Retina (tissue), 1 donor: ENCODE data around the gene CWF19L1.
A peak's percentile ranks its signal among the peaks of the same experiment; 100 is the strongest.
"Not testable (repeated sequence)": the region's sequence is repeated elsewhere in the genome, so short reads cannot be mapped to it uniquely, and the experiment has no call there.

Experiments
- DNase-seq: peaks from one replicate; pipeline ENCODE4 v3.0.0-alpha.2; 2016

CWF19L1 gene

GRCh38 chr10:100267239-100268104 lies at the start of gene CWF19L1:
TSS of gene CWF19L1 (minus strand) at chr10:100267638. CDS start at chr10:100267593, 45 bp downstream.
- peak; percentile 92 for DNase-seq

- DNase-seq: no peak
Measured at GRCh38 chr10:100315615-100316014, 48.2 kb upstream of the CWF19L1 start.

GRCh38 chr10:100311298-100311697 lies 43.9 kb upstream of the CWF19L1 start:
- DNase-seq: no peak

- DNase-seq: no peak
Measured at GRCh38 chr10:100307684-100308083, 40.2 kb upstream of the CWF19L1 start.

GRCh38 chr10:100306861-100307260 lies 39.4 kb upstream of the CWF19L1 start:
- DNase-seq: no peak

- DNase-seq: no peak
Measured at GRCh38 chr10:100304414-100304813, 37.0 kb upstream of the CWF19L1 start.

GRCh38 chr10:100303724-100304319 lies 36.4 kb upstream of the CWF19L1 start:
- DNase-seq: peak; percentile 13

GRCh38 chr10:100301123-100301522 lies 33.7 kb upstream of the CWF19L1 start:
- not testable (repeated sequence) for DNase-seq

- no peak for DNase-seq
Measured at GRCh38 chr10:100297242-100297641, 29.8 kb upstream of the CWF19L1 start.

GRCh38 chr10:100293066-100293465 lies 25.6 kb upstream of the CWF19L1 start:
- no peak for DNase-seq

GRCh38 chr10:100292300-100292699 lies 24.9 kb upstream of the CWF19L1 start:
- DNase-seq: not testable (repeated sequence)

GRCh38 chr10:100291356-100291755 lies 23.9 kb upstream of the CWF19L1 start:
- DNase-seq: no peak

- no peak for DNase-seq
Measured at GRCh38 chr10:100289641-100290040, 22.2 kb upstream of the CWF19L1 start.

- DNase-seq: no peak
Measured at GRCh38 chr10:100288196-100288595, 20.8 kb upstream of the CWF19L1 start.

- no peak for DNase-seq
Measured at GRCh38 chr10:100287756-100288155, 20.3 kb upstream of the CWF19L1 start.

GRCh38 chr10:100286051-100287033 lies 18.9 kb upstream of the CWF19L1 start, which contains the start of gene BLOC1S2:
TSS of gene BLOC1S2 (minus strand) at chr10:100286680. CDS start at chr10:100286659, 21 bp downstream.
- peak; percentile 95 for DNase-seq

- not testable (repeated sequence) for DNase-seq
Measured at GRCh38 chr10:100285326-100285725, 17.9 kb upstream of the CWF19L1 start.

- no peak for DNase-seq
Measured at GRCh38 chr10:100282907-100283306, 15.5 kb upstream of the CWF19L1 start.

- not testable (repeated sequence) for DNase-seq
Measured at GRCh38 chr10:100276971-100277370, 9.5 kb upstream of the CWF19L1 start.

GRCh38 chr10:100265821-100266485 lies 1.5 kb downstream of the CWF19L1 start:
- no peak for DNase-seq

GRCh38 chr10:100254191-100254590 lies 13.2 kb downstream of the CWF19L1 start:
- DNase-seq: no peak

- DNase-seq: no peak
Measured at GRCh38 chr10:100253041-100253440, 14.4 kb downstream of the CWF19L1 start.
